HG03342 (cell line): ENCODE results near the gene APMAP.

ENCODE experiments used
- ATAC-seq: cut with Tn5 transposase; IDR thresholded peaks from one replicate; pipeline ENCODE4 v1.9.1; 2021; ENCODE audit warnings: mild to moderate bottlenecking, moderate library complexity; ENCODE audit not compliant: unreplicated experiment

Gene APMAP, protein sequence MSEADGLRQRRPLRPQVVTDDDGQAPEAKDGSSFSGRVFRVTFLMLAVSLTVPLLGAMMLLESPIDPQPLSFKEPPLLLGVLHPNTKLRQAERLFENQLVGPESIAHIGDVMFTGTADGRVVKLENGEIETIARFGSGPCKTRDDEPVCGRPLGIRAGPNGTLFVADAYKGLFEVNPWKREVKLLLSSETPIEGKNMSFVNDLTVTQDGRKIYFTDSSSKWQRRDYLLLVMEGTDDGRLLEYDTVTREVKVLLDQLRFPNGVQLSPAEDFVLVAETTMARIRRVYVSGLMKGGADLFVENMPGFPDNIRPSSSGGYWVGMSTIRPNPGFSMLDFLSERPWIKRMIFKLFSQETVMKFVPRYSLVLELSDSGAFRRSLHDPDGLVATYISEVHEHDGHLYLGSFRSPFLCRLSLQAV

GRCh38 chr20:24992487-24993205 lies at the start of gene APMAP:
Gene APMAP (minus strand): TSS chr20:24992751. CDS start chr20:24992688, 63 bp downstream.
- ATAC-seq = peak; percentile 96

GRCh38 chr20:25041813-25042530 lies 49.4 kb upstream of the APMAP start:
- no peak for ATAC-seq

DNA sequence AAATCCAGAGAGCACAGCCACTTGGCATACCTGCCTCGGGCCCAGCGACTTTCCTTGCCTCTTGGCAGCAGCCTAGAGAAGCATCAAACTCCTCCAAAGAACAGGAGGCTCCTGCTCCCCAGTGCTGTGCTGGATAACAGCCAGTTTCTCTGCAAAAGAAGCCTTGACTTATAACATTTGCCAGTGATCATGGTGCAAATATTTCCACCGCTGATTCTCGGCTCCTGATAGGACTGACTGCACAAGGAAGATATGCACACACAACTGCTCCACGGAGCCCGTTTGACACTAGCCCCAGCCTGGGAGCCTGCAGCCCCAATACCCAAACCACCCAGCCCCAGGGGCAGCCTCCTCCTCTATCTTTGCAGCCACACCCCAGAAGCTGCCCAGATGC lies 47.9 kb upstream of the APMAP start:
- no peak for ATAC-seq

DNA sequence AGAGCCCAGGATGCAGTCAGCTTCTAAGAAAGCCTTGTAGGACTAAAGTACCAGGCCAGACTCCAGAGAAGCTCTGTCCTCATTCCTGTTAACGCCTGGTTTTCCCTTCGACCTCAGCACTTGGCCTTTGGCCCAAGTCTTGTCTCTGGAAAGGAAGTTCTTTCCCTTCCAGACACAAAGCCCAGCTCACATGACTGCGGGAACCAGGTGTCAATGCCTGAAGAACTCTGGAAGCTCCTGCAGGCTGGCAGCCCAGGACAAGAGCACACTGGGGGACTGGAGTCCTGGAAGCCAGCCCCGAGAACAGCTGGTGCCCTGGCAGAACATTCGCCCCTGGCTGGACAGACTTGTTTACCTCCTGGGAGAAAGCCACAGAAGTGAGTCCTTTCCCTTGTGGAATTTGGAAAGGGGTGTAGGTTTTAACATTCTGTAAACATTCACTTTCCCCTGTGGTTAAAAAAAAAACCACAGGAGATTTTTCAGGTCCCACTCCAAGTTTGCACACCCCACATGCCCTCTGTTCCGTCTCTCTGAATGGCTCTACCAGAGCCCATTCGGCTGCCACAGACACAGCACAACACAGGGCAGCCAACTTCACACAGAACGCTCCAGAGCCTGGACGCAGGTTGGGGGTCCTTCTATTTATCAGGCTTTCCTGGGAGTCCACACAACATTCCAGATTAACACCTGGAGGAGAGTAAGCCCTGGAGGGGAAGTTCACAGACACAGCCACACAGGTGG lies 47.3 kb upstream of the APMAP start:
- no peak for ATAC-seq

- ATAC-seq = no peak
Measured at GRCh38 chr20:25038591-25039015, 46.1 kb upstream of the APMAP start.

DNA sequence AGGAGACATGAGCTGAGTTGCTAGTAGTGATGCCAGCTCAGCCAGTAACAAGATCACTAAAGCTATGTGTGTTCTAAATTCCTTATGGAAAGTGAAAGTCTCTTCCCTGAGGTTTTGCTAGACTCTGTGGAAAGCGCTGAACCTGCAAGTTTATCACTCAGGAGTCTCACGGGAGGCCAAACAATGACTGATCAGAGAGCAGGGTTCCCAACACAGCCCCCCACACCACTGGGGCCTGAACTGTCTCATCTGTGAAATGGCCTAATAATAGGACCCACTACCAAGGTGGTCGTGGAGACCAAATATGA lies 45.5 kb upstream of the APMAP start:
- ATAC-seq = no peak

GRCh38 chr20:25037288-25038102 lies 44.9 kb upstream of the APMAP start:
- no peak for ATAC-seq

DNA sequence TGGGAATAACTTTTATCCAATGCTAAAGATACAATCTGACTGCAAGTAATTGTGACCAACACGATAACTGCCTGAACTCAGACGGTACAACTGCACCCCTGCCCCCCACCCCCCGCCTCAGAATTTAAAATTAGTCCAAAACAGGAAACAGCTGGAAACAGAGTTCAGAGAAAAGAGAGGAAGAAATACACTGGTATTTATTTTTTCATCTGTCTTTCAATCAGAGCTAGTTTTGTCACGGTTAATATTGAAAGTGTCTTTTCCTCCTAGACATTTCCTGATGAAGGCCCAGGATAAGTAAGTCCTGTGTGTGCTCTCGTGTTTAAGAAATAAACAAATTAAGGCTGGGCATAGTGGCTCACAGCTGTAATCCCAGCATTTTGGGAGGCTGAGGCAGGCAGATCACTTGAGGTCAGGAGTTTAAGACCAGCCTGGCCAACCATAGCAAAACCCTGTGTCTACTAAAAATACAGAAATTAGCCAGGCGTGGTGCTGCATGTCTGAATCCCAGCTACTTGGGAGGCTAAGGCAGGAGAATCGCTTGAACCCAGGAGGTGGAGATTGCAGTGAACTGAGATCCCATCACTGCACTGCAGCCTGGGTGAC lies 43.9 kb upstream of the APMAP start:
- no peak for ATAC-seq

DNA sequence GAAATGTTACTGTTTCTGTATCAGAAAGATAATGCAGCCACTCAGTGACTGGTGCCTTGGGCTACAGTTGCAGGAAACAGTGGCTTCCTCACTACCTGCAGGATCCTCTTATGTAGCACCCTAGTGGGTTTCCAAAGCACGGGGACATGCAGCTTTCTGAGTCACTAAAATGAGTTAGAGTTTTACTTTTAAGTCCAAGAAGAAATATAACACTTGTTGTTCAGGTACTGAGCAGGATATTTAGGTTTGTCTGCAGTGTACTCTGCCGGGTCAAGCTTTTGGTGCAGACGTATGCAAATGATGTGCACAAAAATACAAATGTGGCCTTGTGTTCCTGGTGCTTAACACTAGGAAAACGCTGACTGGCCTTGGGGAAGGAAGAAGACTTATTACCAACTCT lies 43.4 kb upstream of the APMAP start:
- ATAC-seq = no peak

- no peak for ATAC-seq
Measured at GRCh38 chr20:25033924-25034300, 41.4 kb upstream of the APMAP start.

GRCh38 chr20:25033265-25033923 lies 40.8 kb upstream of the APMAP start:
- ATAC-seq = no peak

DNA sequence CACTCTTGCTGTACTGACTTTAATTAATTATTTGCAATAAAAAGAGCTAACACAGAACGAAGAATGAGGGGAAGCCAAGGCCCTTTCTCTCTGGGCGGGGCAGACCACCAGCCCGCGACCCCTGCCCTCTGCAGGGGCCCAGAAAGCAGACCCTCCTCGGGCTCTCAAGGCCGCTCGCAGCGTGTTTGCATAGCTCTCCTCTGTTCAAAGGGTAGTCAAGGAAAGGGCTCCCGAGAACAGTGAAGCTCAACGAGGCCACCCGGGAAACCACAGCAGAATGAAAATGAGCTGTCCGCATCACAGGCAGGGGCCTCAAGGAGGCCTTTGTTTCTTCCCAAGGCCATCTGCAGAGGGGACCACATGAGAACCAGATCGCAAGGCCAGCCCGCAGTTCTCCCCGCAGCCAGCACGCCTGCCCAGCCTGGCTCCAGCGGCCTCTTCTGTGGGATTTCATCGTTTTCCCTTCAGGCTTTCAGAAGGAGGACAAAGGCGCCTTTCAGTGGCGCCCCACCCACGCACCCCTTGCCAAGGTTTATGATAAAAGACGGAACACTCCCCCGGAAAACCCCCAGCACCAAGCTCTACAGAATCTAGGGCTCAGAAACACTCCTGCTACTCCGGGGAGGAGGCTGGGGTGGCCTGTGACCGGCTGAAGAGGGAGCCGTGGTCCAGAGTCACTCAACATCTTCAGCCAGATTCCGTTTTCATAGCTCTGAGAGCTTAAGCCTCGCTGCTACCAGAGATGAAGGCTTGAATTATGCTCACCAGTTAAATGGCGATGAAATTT lies 40.1 kb upstream of the APMAP start:
- ATAC-seq = no peak

GRCh38 chr20:25032065-25032477 lies 39.5 kb upstream of the APMAP start:
- ATAC-seq = no peak

DNA sequence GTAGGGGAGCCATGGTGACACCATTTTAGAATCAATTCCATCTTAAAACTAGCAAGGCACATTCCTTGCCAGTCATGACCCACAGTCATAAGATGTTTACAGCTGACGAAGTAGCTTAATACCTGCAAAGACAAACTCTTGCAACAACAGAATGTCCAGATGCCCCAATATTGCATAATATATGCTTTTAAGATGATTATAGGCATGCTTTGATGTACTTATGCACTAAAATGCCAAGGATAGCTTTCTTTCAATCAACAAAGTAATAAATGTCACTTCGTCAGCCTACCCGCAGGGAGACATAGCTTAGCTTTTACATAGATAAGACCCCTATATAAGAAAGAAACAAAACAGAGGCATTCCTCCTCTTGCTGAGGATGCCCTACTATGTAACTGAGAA lies 38.7 kb upstream of the APMAP start:
- no peak for ATAC-seq

GRCh38 chr20:25030649-25031207 lies 38.2 kb upstream of the APMAP start:
- no peak for ATAC-seq

DNA sequence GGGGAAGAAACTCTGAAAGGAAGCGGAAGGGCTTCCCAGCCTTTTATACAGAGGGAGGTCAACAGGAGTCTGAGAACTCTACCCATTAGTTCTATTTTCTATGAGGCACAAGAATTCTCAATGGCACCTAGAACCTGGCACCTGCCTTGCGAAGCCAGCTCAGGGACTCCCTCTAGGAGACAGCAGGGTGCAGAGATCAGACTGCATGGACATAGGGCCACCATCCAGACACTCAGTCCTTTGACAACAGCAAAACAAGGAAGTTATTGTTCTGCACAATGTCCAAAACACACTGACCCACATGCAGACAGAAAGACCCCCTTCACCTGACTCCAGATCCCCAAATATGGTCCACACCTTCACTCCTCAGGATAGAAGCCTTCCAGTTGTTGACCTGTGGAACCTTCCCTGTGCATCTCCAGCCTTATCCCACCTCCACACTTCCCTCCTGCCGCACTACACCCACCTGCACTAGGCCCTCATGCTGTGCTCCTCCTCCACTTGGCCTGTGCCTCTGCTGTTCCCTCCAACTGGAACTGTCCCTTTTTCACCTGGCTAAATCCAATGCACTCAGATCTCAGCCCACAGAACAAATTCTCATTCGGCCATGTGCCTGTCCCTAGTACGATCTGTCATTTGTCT lies 37.6 kb upstream of the APMAP start:
- no peak for ATAC-seq

DNA sequence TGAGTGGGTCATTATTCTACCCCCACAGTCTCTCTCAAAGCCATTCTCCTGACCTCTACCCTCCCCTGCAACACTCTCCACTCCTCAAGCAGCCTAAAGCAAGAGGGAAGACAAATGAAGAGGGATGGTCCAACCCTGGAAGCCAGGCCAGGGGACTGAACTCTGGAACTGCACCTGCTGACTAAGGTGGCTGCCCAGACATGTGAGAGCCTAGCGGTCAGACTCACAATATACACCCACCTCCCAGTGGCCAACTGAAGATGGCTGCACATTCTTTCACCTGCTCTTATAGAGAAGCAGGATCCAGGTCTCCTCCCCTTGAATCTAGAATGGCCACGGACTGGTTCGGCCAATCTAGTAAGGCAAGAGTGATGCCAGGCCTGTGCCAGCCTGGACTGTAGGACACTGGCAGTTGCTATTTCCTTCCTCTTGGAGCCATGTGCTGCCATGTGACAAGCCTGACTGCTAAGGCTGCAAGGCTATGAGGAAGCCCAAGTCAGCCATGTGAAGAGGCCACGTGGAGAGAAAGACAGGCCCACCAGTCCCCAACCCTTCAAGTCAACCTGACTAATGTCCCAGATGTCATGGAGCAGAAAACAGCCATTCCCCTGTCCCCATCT lies 33.5 kb upstream of the APMAP start:
- no peak for ATAC-seq
